KMS-11 (cell line): Measurements from ENCODE around the gene ZFHX2.
"Not testable (repeated sequence)": the region's sequence is repeated elsewhere in the genome, so short reads cannot be mapped to it uniquely, and the experiment has no call there.

Experiments
- H2AFZ ChIP-seq: fragments of 200-600 bp; sonication (generic); 2 replicates; pipeline ENCODE4 v1.6.1; 2016; ENCODE audit warnings: antibody characterized with exemption, mixed run types, low read depth
- H3K27ac ChIP-seq: fragments of 200-600 bp; sonication (generic); 2 replicates; pipeline ENCODE4 v1.6.1; 2016; ENCODE audit warnings: mild to moderate bottlenecking, mixed run types
- H3K27me3 ChIP-seq: fragments of 200-600 bp; sonication (generic); 2 replicates; pipeline ENCODE4 v1.6.1; 2017; ENCODE audit warnings: mild to moderate bottlenecking, low read depth, mixed run types, moderate library complexity; ENCODE audit not compliant: insufficient read depth
- H3K36me3 ChIP-seq: fragments of 200-600 bp; sonication (generic); 2 replicates; pipeline ENCODE4 v1.6.1; 2017; ENCODE audit warnings: mild to moderate bottlenecking, mixed run types; ENCODE audit not compliant: insufficient read depth
- H3K4me1 ChIP-seq: fragments of 200-600 bp; sonication (generic); 2 replicates; pipeline ENCODE4 v1.6.1; 2016; ENCODE audit warnings: mild to moderate bottlenecking, low read depth, mixed run types; ENCODE audit not compliant: poor library complexity, severe bottlenecking
- H3K4me2 ChIP-seq: fragments of 200-600 bp; sonication (generic); 2 replicates; pipeline ENCODE4 v1.7.0; 2016; ENCODE audit warnings: mild to moderate bottlenecking, mixed run types
- H3K4me3 ChIP-seq: fragments of 200-600 bp; sonication (generic); IDR thresholded peaks from 2 replicates; pipeline ENCODE4 v1.6.1; 2017; ENCODE audit warnings: low read depth, low read length, mixed read lengths; ENCODE audit not compliant: insufficient read depth
- H3K79me2 ChIP-seq: fragments of 200-600 bp; sonication (generic); 2 replicates; pipeline ENCODE4 v1.6.1; 2016; ENCODE audit warnings: low read depth, mixed run types; ENCODE audit not compliant: insufficient read depth
- H3K9ac ChIP-seq: fragments of 200-600 bp; sonication (generic); 2 replicates; pipeline ENCODE4 v1.6.1; 2016; ENCODE audit warnings: mild to moderate bottlenecking, mixed run types
- H4K20me1 ChIP-seq: fragments of 200-600 bp; sonication (generic); 2 replicates; pipeline ENCODE4 v1.6.1; 2016; ENCODE audit warnings: mild to moderate bottlenecking, mixed run types; ENCODE audit not compliant: insufficient read depth
- TF ChIP-seq, protein P1 (sequence below): fragments of 200-600 bp; sonication (generic); conservative IDR thresholded peaks from 2 replicates; pipeline ENCODE4 v1.6.1; 2017; ENCODE audit warnings: low read depth, mild to moderate bottlenecking, antibody characterized with exemption, low read length, moderate library complexity, mixed read lengths

Gene ZFHX2

DNA sequence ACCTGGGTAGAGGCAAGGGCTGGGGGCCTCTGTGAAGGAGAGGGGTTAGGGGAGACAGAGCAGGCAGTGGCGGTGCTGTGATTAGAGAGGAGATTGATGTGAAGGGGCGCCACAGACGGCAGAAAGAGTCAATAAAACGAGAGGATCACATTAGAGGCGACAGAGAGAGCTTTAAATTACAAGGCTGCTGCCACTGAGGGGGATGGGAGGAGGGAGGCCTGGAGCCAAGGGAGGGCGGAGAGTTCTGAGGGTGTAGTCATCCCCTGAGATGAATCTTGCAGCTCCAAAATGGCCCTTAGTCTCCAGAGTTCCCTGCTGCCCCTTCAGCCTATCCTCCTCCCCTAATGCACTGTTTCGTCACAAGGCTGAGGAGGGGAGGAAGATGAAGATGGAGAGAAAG is 12.8 kb downstream of the ZFHX2 start:
- no peak overlapping the region for H3K9ac ChIP-seq

DNA sequence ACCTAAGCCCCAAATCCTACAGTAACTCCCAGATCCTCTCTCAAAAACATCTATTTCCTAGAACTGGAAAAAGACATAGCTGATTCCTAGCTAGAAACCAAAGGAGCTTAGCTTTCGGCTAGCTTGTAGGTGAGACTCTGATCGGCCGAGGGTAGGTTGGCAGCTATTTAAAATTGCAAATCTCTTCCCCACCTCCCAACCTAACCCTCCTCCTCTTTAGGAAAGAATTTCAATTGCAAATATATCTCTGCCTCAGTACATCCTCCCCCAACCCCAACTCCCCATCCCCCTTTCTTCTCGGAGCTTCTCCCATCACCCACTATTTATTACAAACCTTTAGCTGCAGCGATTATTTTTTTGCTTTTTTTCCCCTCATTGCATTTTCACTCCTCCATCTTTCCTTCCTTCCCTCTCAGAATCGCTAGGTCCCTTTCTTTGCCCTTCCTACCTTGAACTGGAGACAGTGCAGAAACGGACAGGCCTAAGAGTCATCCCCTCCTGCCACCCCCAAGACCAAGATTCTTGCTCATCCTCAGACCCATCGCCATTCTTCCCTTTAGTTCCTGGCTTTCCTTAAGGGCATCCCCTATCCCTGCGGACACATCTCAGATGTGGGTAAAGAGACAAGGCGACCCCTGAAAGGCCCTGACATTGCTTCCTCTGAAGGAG is 13.4 kb downstream of the ZFHX2 start:
- Histone ChIP-seq H2AFZ (no peak overlapping the region), H3K4me3 (no peak overlapping the region), H3K27me3 (no peaks in the 10 kb centered on the region), H3K27ac (no peak overlapping the region), H3K79me2 (no peaks in the 10 kb centered on the region), H3K4me1 (no peaks in the 10 kb centered on the region), H4K20me1 (no peaks in the 10 kb centered on the region), H3K36me3 (no peaks in the 10 kb centered on the region), H3K4me2 (no peak overlapping the region), H3K9ac (no peak overlapping the region)
- TF ChIP-seq, protein P1, sequence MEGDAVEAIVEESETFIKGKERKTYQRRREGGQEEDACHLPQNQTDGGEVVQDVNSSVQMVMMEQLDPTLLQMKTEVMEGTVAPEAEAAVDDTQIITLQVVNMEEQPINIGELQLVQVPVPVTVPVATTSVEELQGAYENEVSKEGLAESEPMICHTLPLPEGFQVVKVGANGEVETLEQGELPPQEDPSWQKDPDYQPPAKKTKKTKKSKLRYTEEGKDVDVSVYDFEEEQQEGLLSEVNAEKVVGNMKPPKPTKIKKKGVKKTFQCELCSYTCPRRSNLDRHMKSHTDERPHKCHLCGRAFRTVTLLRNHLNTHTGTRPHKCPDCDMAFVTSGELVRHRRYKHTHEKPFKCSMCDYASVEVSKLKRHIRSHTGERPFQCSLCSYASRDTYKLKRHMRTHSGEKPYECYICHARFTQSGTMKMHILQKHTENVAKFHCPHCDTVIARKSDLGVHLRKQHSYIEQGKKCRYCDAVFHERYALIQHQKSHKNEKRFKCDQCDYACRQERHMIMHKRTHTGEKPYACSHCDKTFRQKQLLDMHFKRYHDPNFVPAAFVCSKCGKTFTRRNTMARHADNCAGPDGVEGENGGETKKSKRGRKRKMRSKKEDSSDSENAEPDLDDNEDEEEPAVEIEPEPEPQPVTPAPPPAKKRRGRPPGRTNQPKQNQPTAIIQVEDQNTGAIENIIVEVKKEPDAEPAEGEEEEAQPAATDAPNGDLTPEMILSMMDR: no peak

More for the DNA sequence above, 12.8 kb downstream of the ZFHX2 start:
- Histone ChIP-seq H3K79me2 (no peaks in the 10 kb centered on the region), H3K4me3 (no peak overlapping the region), H3K36me3 (no peaks in the 10 kb centered on the region), H3K27me3 (no peaks in the 10 kb centered on the region), H2AFZ (no peak overlapping the region), H3K27ac (no peak overlapping the region), H3K4me1 (no peaks in the 10 kb centered on the region), H3K4me2 (no peak overlapping the region), H4K20me1 (no peaks in the 10 kb centered on the region)
- TF ChIP-seq, protein P1: no peak

DNA sequence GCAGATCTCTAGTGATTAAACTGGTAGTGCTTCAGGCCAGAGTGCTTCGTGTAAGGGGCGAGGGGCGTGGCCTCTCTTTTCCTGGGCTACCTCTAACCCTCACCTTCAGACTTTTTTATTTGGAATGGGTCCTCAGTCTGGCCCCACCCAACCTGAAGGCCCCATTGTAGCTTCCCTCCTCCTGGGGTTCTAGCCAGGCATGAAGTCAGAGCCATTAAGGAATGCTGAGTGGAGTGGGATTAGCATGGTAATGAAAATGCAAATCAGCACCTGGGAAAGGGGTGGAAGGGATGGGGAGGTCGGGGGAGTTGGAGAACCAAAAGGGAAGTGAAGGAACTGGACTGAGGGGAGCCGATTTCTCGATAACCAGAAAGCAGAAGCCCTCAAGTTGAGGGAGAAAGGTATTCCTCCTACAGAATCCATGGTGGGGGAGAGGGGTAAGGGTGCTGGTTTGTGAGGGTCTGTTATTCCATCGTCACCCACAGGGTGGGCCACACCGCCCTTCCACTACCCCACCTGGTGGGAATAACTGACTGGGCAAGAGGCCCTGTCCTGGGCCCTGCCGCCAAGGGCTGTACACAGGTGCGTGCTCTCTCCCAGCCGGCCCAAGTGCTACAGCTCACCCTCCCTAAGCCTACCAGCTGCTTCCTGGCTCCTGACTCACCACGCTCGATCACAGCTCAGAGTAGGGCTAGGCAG is 14.1 kb downstream of the ZFHX2 start:
- Histone ChIP-seq H3K36me3 (no peaks in the 10 kb centered on the region), H3K4me2 (no peak overlapping the region), H3K4me3 (no peak overlapping the region), H3K79me2 (no peaks in the 10 kb centered on the region), H3K9ac (no peak overlapping the region), H3K27ac (no peak overlapping the region), H3K27me3 (no peaks in the 10 kb centered on the region), H3K4me1 (no peaks in the 10 kb centered on the region), H2AFZ (no peak overlapping the region), H4K20me1 (no peaks in the 10 kb centered on the region)
- TF ChIP-seq, protein P1: no peak

DNA sequence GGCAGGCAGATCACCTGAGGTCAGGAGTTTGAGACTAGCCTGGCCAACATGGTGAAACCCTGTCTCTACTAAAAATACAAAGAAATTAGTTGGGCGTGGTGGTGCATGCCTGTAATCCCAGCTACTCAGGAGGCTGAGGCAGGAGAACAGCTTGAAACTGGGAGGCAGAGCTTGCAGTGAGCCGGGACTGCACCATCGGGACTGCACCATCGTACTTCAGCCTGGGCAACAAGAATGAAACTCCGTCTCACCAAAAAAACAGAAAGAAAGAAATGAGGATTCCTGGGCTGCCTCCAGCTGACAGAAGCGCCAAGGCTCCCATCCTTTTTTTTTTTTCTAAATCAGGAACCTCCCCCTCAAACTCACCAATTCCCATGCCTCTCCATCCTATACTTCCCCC is 14.7 kb downstream of the ZFHX2 start:
- not testable (repeated sequence) for H3K4me1 ChIP-seq, H3K4me2 ChIP-seq, H4K20me1 ChIP-seq, H3K9ac ChIP-seq, H2AFZ ChIP-seq, H3K79me2 ChIP-seq, H3K27me3 ChIP-seq, H3K36me3 ChIP-seq, H3K27ac ChIP-seq, H3K4me3 ChIP-seq

DNA sequence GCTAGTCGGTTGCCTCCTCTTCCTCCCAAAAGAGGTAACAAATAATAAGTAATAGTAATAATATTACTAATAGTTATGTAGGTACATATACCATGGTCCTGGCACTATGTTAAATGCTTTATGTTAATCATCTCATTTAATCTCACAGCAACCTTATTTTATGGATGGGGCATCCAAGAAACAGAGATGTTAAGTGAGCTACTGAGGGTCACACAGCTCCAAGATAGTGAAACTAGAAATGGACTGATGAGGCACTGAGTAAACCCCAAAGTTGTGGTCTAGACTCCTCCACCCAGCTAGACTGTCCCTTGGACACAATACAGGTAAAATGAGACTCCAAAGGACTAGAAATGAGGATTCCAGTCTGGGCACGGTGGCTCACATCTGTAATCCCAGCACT is 15.1 kb downstream of the ZFHX2 start:
- Histone ChIP-seq H3K4me3 (no peak overlapping the region), H3K27me3 (no peaks in the 10 kb centered on the region), H3K27ac (no peak overlapping the region), H3K4me1 (no peaks in the 10 kb centered on the region), H3K9ac (no peak overlapping the region), H2AFZ (no peak overlapping the region), H3K4me2 (no peak overlapping the region), H3K36me3 (no peaks in the 10 kb centered on the region), H3K79me2 (no peaks in the 10 kb centered on the region), H4K20me1 (no peaks in the 10 kb centered on the region)
- TF ChIP-seq, protein P1: no peak
